ENCODE results near the gene CLSTN2. TPM values are rescaled to one million over a fixed set of nuclear protein-coding genes. Genes with fewer than 3 reads are reported as not detected.

CLSTN2 gene
- total RNA-seq, 1 experiment from 2014 or later: 0.07 TPM

- CTCF ChIA-PET: no interaction called here
- BruUV-seq (replicated peaks): no TSS peak
- DNase-seq: no peak
- no peak for TF ChIP-seq CTCF (IDR thresholded peaks at IDR 0.05; ENCODE audit: unreplicated experiment)
- intact Hi-C loops (cut with micrococcal nuclease; ENCODE audit: unreplicated experiment): no loop called here
- Mint-ChIP-seq H3K4me3 (ENCODE audit: low read depth, unreplicated experiment) (no peak overlapping the region), H3K27me3 (ENCODE audit: unreplicated experiment) (peaks cover 5% of the 10 kb centered on the region), H3K4me1 (ENCODE audit: low read depth, unreplicated experiment) (no peaks in the 10 kb centered on the region), H3K9me3 (ENCODE audit: low read depth, unreplicated experiment) (no peaks in the 10 kb centered on the region), H3K27ac (ENCODE audit: unreplicated experiment) (no peak overlapping the region), H3K36me3 (ENCODE audit: insufficient read depth, unreplicated experiment) (no peaks in the 10 kb centered on the region)
Measured at GRCh38 chr3:140497331-140497730, 562.3 kb downstream of the CLSTN2 start.

- Mint-ChIP-seq H3K27me3 (ENCODE audit: unreplicated experiment) (peaks cover 13% of the 10 kb centered on the region), H3K9me3 (ENCODE audit: low read depth, unreplicated experiment) (no peaks in the 10 kb centered on the region), H3K4me1 (ENCODE audit: low read depth, unreplicated experiment) (no peaks in the 10 kb centered on the region), H3K4me3 (ENCODE audit: low read depth, unreplicated experiment) (no peak overlapping the region), H3K27ac (ENCODE audit: unreplicated experiment) (no peak overlapping the region), H3K36me3 (ENCODE audit: insufficient read depth, unreplicated experiment) (no peaks in the 10 kb centered on the region)
- intact Hi-C loops (cut with micrococcal nuclease; ENCODE audit: unreplicated experiment): loop anchor here (1.0 kb wide), 1 partner anchor 371 kb away; no protein-coding TSS in a partner anchor
- CTCF ChIA-PET: interaction anchor here (0.7 kb wide), 1 partner anchor 236 kb away, joined by 4 read pairs; no protein-coding TSS in a partner anchor
- TF ChIP-seq CTCF (IDR thresholded peaks at IDR 0.05; ENCODE audit: unreplicated experiment): no peak
- BruUV-seq (replicated peaks): no TSS peak
- DNase-seq: no peak
Measured at GRCh38 chr3:140499114-140499757, 564.3 kb downstream of the CLSTN2 start.

- intact Hi-C loops (cut with micrococcal nuclease; ENCODE audit: unreplicated experiment): no loop called here
- no peak for DNase-seq
- no peaks in the 10 kb centered on the region for H3K36me3 Mint-ChIP-seq (ENCODE audit: insufficient read depth, unreplicated experiment)
- no peaks in the 10 kb centered on the region for H3K4me1 Mint-ChIP-seq (ENCODE audit: low read depth, unreplicated experiment)
- CTCF ChIA-PET: interaction anchor here (1.2 kb wide), 1 partner anchor 224 kb away, joined by 4 read pairs; no protein-coding TSS in a partner anchor
- H3K27ac Mint-ChIP-seq (ENCODE audit: unreplicated experiment): no peak overlapping the region
- peaks cover 13% of the 10 kb centered on the region for H3K27me3 Mint-ChIP-seq (ENCODE audit: unreplicated experiment)
- no peak for TF ChIP-seq CTCF (IDR thresholded peaks at IDR 0.05; ENCODE audit: unreplicated experiment)
- no peak overlapping the region for H3K4me3 Mint-ChIP-seq (ENCODE audit: low read depth, unreplicated experiment)
- H3K9me3 Mint-ChIP-seq (ENCODE audit: low read depth, unreplicated experiment): no peaks in the 10 kb centered on the region
- no TSS peak for BruUV-seq (replicated peaks)
Measured at GRCh38 chr3:140500473-140500872, 565.5 kb downstream of the CLSTN2 start.

- TF ChIP-seq CTCF (IDR thresholded peaks at IDR 0.05; ENCODE audit: unreplicated experiment): no peak
- peak; percentile 20 for DNase-seq
- Mint-ChIP-seq H3K27ac (ENCODE audit: unreplicated experiment) (no peak overlapping the region), H3K4me3 (ENCODE audit: low read depth, unreplicated experiment) (no peak overlapping the region), H3K36me3 (ENCODE audit: insufficient read depth, unreplicated experiment) (no peaks in the 10 kb centered on the region), H3K4me1 (ENCODE audit: low read depth, unreplicated experiment) (no peaks in the 10 kb centered on the region), H3K27me3 (ENCODE audit: unreplicated experiment) (peaks cover 20% of the 10 kb centered on the region), H3K9me3 (ENCODE audit: low read depth, unreplicated experiment) (no peaks in the 10 kb centered on the region)
- intact Hi-C loops (cut with micrococcal nuclease; ENCODE audit: unreplicated experiment): no loop called here
- BruUV-seq (replicated peaks): no TSS peak
- CTCF ChIA-PET: interaction anchor here (1.2 kb wide), 1 partner anchor 224 kb away, joined by 4 read pairs; no protein-coding TSS in a partner anchor
Measured at GRCh38 chr3:140501061-140501769, 566.2 kb downstream of the CLSTN2 start.
